Neural crest cell (in vitro differentiated cells): Measurements from ENCODE around the gene KLF11. TPM values are rescaled to one million over a fixed set of nuclear protein-coding genes. Genes with fewer than 3 reads are reported as not detected.

ENCODE experiments used
- DNase-seq: peaks from one replicate; pipeline ENCODE4 v3.0.0; 2021; ENCODE audit warnings: low read depth, mixed read lengths, low spot score
- H3K27ac Mint-ChIP-seq: one replicate; pipeline ENCODE4 v1.8.0; 2021; ENCODE audit warnings: mild to moderate bottlenecking, mixed read lengths; ENCODE audit not compliant: unreplicated experiment
- H3K27me3 Mint-ChIP-seq: 2 replicates; pipeline ENCODE4 v1.8.0; 2021; ENCODE audit warnings: low read depth, mild to moderate bottlenecking, mixed read lengths
- H3K36me3 Mint-ChIP-seq: 2 replicates; pipeline ENCODE4 v1.8.0; 2021; ENCODE audit warnings: low read depth, mild to moderate bottlenecking, mixed read lengths
- H3K4me1 Mint-ChIP-seq: 2 replicates; pipeline ENCODE4 v1.8.0; 2021; ENCODE audit warnings: mixed read lengths
- H3K4me3 Mint-ChIP-seq: one replicate; pipeline ENCODE4 v1.8.0; 2021; ENCODE audit warnings: mild to moderate bottlenecking, mixed read lengths
- H3K9me3 Mint-ChIP-seq: 2 replicates; pipeline ENCODE4 v1.8.0; 2021; ENCODE audit warnings: mixed read lengths
- CTCF ChIP-seq: fragments of 200-600 bp; sonication (generic); conservative IDR thresholded peaks from 2 replicates; pipeline ENCODE4 v1.5.0; 2021; ENCODE audit warnings: antibody characterized with exemption, mild to moderate bottlenecking
- total RNA-seq: library from RNA; stranded (reverse); gene quantifications from 2 replicates; pipeline ENCODE4 v1.2.1, GENCODE V29; 2021

KLF11 gene
- total RNA-seq, 1 donor from 2014 or later, result 8.2 TPM

GRCh38 chr2:10084223-10084865, 41.0 kb downstream of the KLF11 start:
- no peak overlapping the region for H3K27ac Mint-ChIP-seq
- H3K27me3 Mint-ChIP-seq, result peaks cover 79% of the 10 kb centered on the region
- H3K4me1 Mint-ChIP-seq, result peaks cover under 1% of the 10 kb centered on the region
- no peaks in the 10 kb centered on the region for H3K36me3 Mint-ChIP-seq
- DNase-seq, result no peak
- H3K4me3 Mint-ChIP-seq, result no peak overlapping the region
- TF ChIP-seq CTCF, result no peak
- no peaks in the 10 kb centered on the region for H3K9me3 Mint-ChIP-seq

- Mint-ChIP-seq H3K9me3 (no peaks in the 10 kb centered on the region), H3K36me3 (no peaks in the 10 kb centered on the region), H3K4me1 (no peaks in the 10 kb centered on the region), H3K27me3 (peaks cover 81% of the 10 kb centered on the region), H3K4me3 (no peak overlapping the region), H3K27ac (no peak overlapping the region)
- DNase-seq, result no peak
- TF ChIP-seq CTCF, result no peak
Measured at GRCh38 chr2:10085043-10085667, 41.8 kb downstream of the KLF11 start.

- H3K36me3 Mint-ChIP-seq, result no peaks in the 10 kb centered on the region
- TF ChIP-seq CTCF, result no peak
- no peak overlapping the region for H3K27ac Mint-ChIP-seq
- DNase-seq, result no peak
- H3K4me1 Mint-ChIP-seq, result no peaks in the 10 kb centered on the region
- H3K9me3 Mint-ChIP-seq, result no peaks in the 10 kb centered on the region
- H3K27me3 Mint-ChIP-seq, result peaks cover 78% of the 10 kb centered on the region
- no peak overlapping the region for H3K4me3 Mint-ChIP-seq
Measured at GRCh38 chr2:10085668-10086059, 42.3 kb downstream of the KLF11 start.

GRCh38 chr2:10086950-10087349, 43.6 kb downstream of the KLF11 start:
- H3K27me3 Mint-ChIP-seq, result peaks cover 65% of the 10 kb centered on the region
- TF ChIP-seq CTCF, result no peak
- no peak overlapping the region for H3K27ac Mint-ChIP-seq
- DNase-seq, result no peak
- no peaks in the 10 kb centered on the region for H3K9me3 Mint-ChIP-seq
- no peaks in the 10 kb centered on the region for H3K36me3 Mint-ChIP-seq
- no peaks in the 10 kb centered on the region for H3K4me1 Mint-ChIP-seq
- H3K4me3 Mint-ChIP-seq, result no peak overlapping the region

- Mint-ChIP-seq H3K9me3 (no peaks in the 10 kb centered on the region), H3K36me3 (no peaks in the 10 kb centered on the region), H3K4me3 (no peak overlapping the region), H3K4me1 (no peaks in the 10 kb centered on the region), H3K27ac (no peak overlapping the region), H3K27me3 (peaks cover 61% of the 10 kb centered on the region)
- DNase-seq, result no peak
- TF ChIP-seq CTCF, result no peak
Measured at GRCh38 chr2:10087360-10087759, 44.0 kb downstream of the KLF11 start.
